ENCODE results near the gene LCA5L.
"Not testable (repeated sequence)": the region's sequence is repeated elsewhere in the genome, so short reads cannot be mapped to it uniquely, and the experiment has no call there.

Gene LCA5L

GRCh38 chr21:39451332-39452206, 6.0 kb upstream of the LCA5L start, which contains the start of gene SH3BGR:
Gene SH3BGR (plus strand): TSS chr21:39451970. CDS start chr21:39452097, 127 bp downstream.
- DNase-seq (ENCODE audit: low read depth, low spot score) = peak; percentile 78

GRCh38 chr21:39447264-39447663, 1.7 kb upstream of the LCA5L start:
- DNase-seq (ENCODE audit: low read depth, low spot score) = no peak

- no peak for DNase-seq (ENCODE audit: low read depth, low spot score)
Observed at GRCh38 chr21:39444421-39445180, 977 bp downstream of the LCA5L start.

GRCh38 chr21:39441502-39442475, 3.8 kb downstream of the LCA5L start:
- DNase-seq (ENCODE audit: low read depth, low spot score) = no peak

GRCh38 chr21:39439232-39439631, 6.3 kb downstream of the LCA5L start:
- DNase-seq (ENCODE audit: low read depth, low spot score) = no peak

GRCh38 chr21:39434950-39435349, 10.6 kb downstream of the LCA5L start:
- DNase-seq (ENCODE audit: low read depth, low spot score) = no peak

GRCh38 chr21:39430954-39431353, 14.6 kb downstream of the LCA5L start:
- no peak for DNase-seq (ENCODE audit: low read depth, low spot score)

GRCh38 chr21:39430457-39430856, 15.1 kb downstream of the LCA5L start:
- no peak for DNase-seq (ENCODE audit: low read depth, low spot score)

GRCh38 chr21:39430016-39430415, 15.6 kb downstream of the LCA5L start:
- DNase-seq (ENCODE audit: low read depth, low spot score) = no peak

GRCh38 chr21:39429445-39429844, 16.1 kb downstream of the LCA5L start:
- DNase-seq (ENCODE audit: low read depth, low spot score) = no peak

- DNase-seq (ENCODE audit: low read depth, low spot score) = no peak
Observed at GRCh38 chr21:39422527-39423241, 22.9 kb downstream of the LCA5L start.

GRCh38 chr21:39419204-39419603, 26.4 kb downstream of the LCA5L start:
- not testable (repeated sequence) for DNase-seq (ENCODE audit: low read depth, low spot score)

GRCh38 chr21:39406065-39406464, 39.5 kb downstream of the LCA5L start:
- no peak for DNase-seq (ENCODE audit: low read depth, low spot score)

GRCh38 chr21:39400173-39400572, 45.4 kb downstream of the LCA5L start:
- no peak for DNase-seq (ENCODE audit: low read depth, low spot score)

GRCh38 chr21:39397646-39398385, 47.8 kb downstream of the LCA5L start:
- no peak for DNase-seq (ENCODE audit: low read depth, low spot score)

GRCh38 chr21:39392981-39393380, 52.6 kb downstream of the LCA5L start:
- DNase-seq (ENCODE audit: low read depth, low spot score) = no peak

- no peak for DNase-seq (ENCODE audit: low read depth, low spot score)
Observed at GRCh38 chr21:39390212-39390765, 55.3 kb downstream of the LCA5L start.

- DNase-seq (ENCODE audit: low read depth, low spot score) = no peak
Observed at GRCh38 chr21:39388811-39389155, 56.8 kb downstream of the LCA5L start.

GRCh38 chr21:39388038-39388810, 57.4 kb downstream of the LCA5L start:
- DNase-seq (ENCODE audit: low read depth, low spot score) = no peak

Data from iPS DF 19.7 (cell line).